Fibroblast of lung (primary cell): Measurements from ENCODE around the gene PLXNA2. TPM values are rescaled to one million over a fixed set of nuclear protein-coding genes. Genes with fewer than 3 reads are reported as not detected.

ENCODE experiments used
- DNase-seq, 2 donors: peaks; one replicate each; pipeline versions ENCODE4 v3.0.0 to v3.0.0-alpha.2; 2010; ENCODE audit warnings: low read depth in 2 of 2
- H2AFZ ChIP-seq: 2 replicates; pipeline ENCODE4 v1.5.1; 2012; ENCODE audit warnings: low read length, control low read depth, inconsistent platforms
- H3K27ac ChIP-seq: 2 replicates; pipeline ENCODE4 v1.5.1; 2011; ENCODE audit warnings: low read length, control low read depth; ENCODE audit not compliant: insufficient read depth
- H3K27me3 ChIP-seq: 2 replicates; pipeline ENCODE4 v1.5.1; 2011; ENCODE audit warnings: mild to moderate bottlenecking, low read length; ENCODE audit not compliant: control insufficient read depth, insufficient read depth
- H3K36me3 ChIP-seq: 2 replicates; pipeline ENCODE4 v1.5.1; 2011; ENCODE audit warnings: low read length; ENCODE audit not compliant: control insufficient read depth, insufficient read depth
- H3K4me1 ChIP-seq: 2 replicates; pipeline ENCODE4 v1.5.1; 2011; ENCODE audit warnings: low read length; ENCODE audit not compliant: control insufficient read depth, insufficient read depth; ENCODE audit errors: extremely low read depth
- H3K4me2 ChIP-seq: 2 replicates; pipeline ENCODE4 v1.5.1; 2011; ENCODE audit warnings: low read length, control low read depth; ENCODE audit not compliant: insufficient read depth; ENCODE audit errors: extremely low read depth
- H3K4me3 ChIP-seq, 4 experiments: fragments of 200-600 bp in 1 of 4; sonication (generic) in 1 of 4; replicated peaks in 1 of 4; 2 replicates each; pipeline ENCODE4 v1.5.1; 2011 to 2016; ENCODE audit warnings: low read length in 4 of 4, low read depth in 3 of 4, mild to moderate bottlenecking in 3 of 4, control low read depth in 2 of 4, inconsistent platforms in 1 of 4, mixed read lengths in 1 of 4; ENCODE audit not compliant: insufficient read depth in 1 of 4; ENCODE audit errors: control extremely low read depth in 1 of 4
- H3K79me2 ChIP-seq: 2 replicates; pipeline ENCODE4 v1.5.1; 2012; ENCODE audit warnings: mild to moderate bottlenecking, low read length, inconsistent platforms; ENCODE audit not compliant: control insufficient read depth, insufficient read depth
- H3K9ac ChIP-seq: 2 replicates; pipeline ENCODE4 v1.5.1; 2011; ENCODE audit warnings: mild to moderate bottlenecking, low read length, control low read depth; ENCODE audit not compliant: insufficient read depth
- H3K9me3 ChIP-seq: 2 replicates; pipeline ENCODE4 v1.5.1; 2012; ENCODE audit warnings: low read depth, low read length; ENCODE audit not compliant: control insufficient read depth, insufficient read depth
- H4K20me1 ChIP-seq: 2 replicates; pipeline ENCODE4 v1.5.1; 2011; ENCODE audit warnings: low read length; ENCODE audit not compliant: control insufficient read depth, insufficient read depth; ENCODE audit errors: extremely low read depth
- CTCF ChIP-seq, 2 donors: IDR thresholded peaks in 1 of 2; conservative IDR thresholded peaks in 1 of 2; 1 replicate in 1 of 2; 2 replicates in 1 of 2; pipeline ENCODE4 v1.5.1; 2011 to 2012; ENCODE audit warnings: low read length in 2 of 2, control low read depth in 1 of 2, inconsistent platforms in 1 of 2, low read depth in 1 of 2, mild to moderate bottlenecking in 1 of 2
- EZH2 ChIP-seq: IDR thresholded peaks from 2 replicates; pipeline ENCODE4 v1.5.1; 2012; ENCODE audit warnings: low read length, control low read depth, mild to moderate bottlenecking; ENCODE audit errors: missing control alignments
- polyA plus RNA-seq, 2 donors: library from polyadenylated mRNA; depleted of rRNA in 1 of 2; stranded (reverse) in 1 of 2; unstranded in 1 of 2; fragments of >200 nt; gene quantifications; 2 replicates each; pipeline ENCODE4 v1.2.1, GENCODE V29; 2011 to 2012; ENCODE audit warnings: missing spikeins in 1 of 2
- total RNA-seq: library from RNA; depleted of rRNA; stranded (reverse); fragments of >200 nt; gene quantifications from 2 replicates; pipeline ENCODE4 v1.2.1, GENCODE V29; 2014

Gene PLXNA2
- total and polyA plus RNA-seq, 2 donors (not counting 1 experiment from before 2014, with no cell fraction given): 0.43 to 2.0 TPM

- Histone ChIP-seq H3K4me1 (no peaks in the 10 kb centered on the region), H3K27ac (no peak overlapping the region), H3K9ac (no peak overlapping the region), H2AFZ (no peak overlapping the region), H3K4me3 (no peak overlapping the region), H3K79me2 (no peaks in the 10 kb centered on the region), H3K9me3 (no peaks in the 10 kb centered on the region), H3K36me3 (no peaks in the 10 kb centered on the region), H3K27me3 (no peaks in the 10 kb centered on the region), H3K4me2 (no peak overlapping the region), H4K20me1 (no peaks in the 10 kb centered on the region)
- peak in 1 of 2 donors; percentile 37 for DNase-seq
- no peak for TF ChIP-seq EZH2
- TF ChIP-seq CTCF (conservative IDR thresholded peaks at IDR 0.05 in 1 of 2, IDR thresholded peaks at IDR 0.05 in 1 of 2; ENCODE audit: low read depth in 1 of 2, low read length in 2 of 2): peak; percentile 29 to 51
Observed at GRCh38 chr1:208251911-208252835, 8.0 kb upstream of the PLXNA2 start.

GRCh38 chr1:208251015-208251414 is 6.8 kb upstream of the PLXNA2 start:
- Histone ChIP-seq H2AFZ (no peak overlapping the region), H3K4me1 (no peaks in the 10 kb centered on the region), H3K79me2 (no peaks in the 10 kb centered on the region), H3K27ac (no peak overlapping the region), H3K9ac (no peak overlapping the region), H3K9me3 (no peaks in the 10 kb centered on the region), H3K4me3 (no peak overlapping the region), H4K20me1 (no peaks in the 10 kb centered on the region), H3K27me3 (no peaks in the 10 kb centered on the region), H3K4me2 (no peak overlapping the region), H3K36me3 (no peaks in the 10 kb centered on the region)
- no peak for DNase-seq
- TF ChIP-seq CTCF (conservative IDR thresholded peaks at IDR 0.05 in 1 of 2, IDR thresholded peaks at IDR 0.05 in 1 of 2; ENCODE audit: low read depth in 1 of 2, low read length in 2 of 2) (no peak), EZH2 (no peak)

GRCh38 chr1:208250613-208251012 is 6.4 kb upstream of the PLXNA2 start:
- Histone ChIP-seq H4K20me1 (no peaks in the 10 kb centered on the region), H3K36me3 (no peaks in the 10 kb centered on the region), H3K27me3 (no peaks in the 10 kb centered on the region), H3K4me1 (no peaks in the 10 kb centered on the region), H3K4me3 (no peak overlapping the region), H3K27ac (no peak overlapping the region), H3K4me2 (no peak overlapping the region), H3K79me2 (no peaks in the 10 kb centered on the region), H2AFZ (no peak overlapping the region), H3K9ac (no peak overlapping the region), H3K9me3 (no peaks in the 10 kb centered on the region)
- TF ChIP-seq CTCF (conservative IDR thresholded peaks at IDR 0.05 in 1 of 2, IDR thresholded peaks at IDR 0.05 in 1 of 2; ENCODE audit: low read depth in 1 of 2, low read length in 2 of 2) (no peak), EZH2 (no peak)
- DNase-seq: no peak
